ENCODE results near the gene SLC17A4. TPM values are rescaled to one million over a fixed set of nuclear protein-coding genes. Genes with fewer than 3 reads are reported as not detected.
A peak's percentile ranks its signal among the peaks of the same experiment; 100 is the strongest.

SLC17A4 gene
- total and polyA plus RNA-seq, 2 of the 13 experiments (the other 11 are each of a cell fraction or from before 2014, with no cell fraction given), result 0.07 TPM; not detected in 1

DNA sequence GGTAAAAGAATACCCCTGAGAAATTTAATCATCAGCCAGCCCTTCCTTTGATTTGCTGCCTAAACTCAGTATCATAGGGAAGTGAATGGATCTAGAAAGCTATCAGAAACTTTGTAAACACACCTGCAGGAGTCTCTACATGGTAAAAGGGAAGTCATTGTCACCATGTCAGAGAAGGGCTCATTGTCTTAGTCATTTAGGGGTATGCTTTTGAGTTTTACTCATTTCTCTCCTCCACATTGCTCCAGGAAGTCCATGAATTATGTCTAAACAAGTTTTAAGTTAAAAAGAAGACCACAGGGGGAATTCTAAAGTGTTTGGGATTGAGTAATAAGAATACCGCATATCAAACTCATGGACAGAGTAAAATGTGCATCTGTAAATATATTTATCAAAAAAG is 74.8 kb downstream of the SLC17A4 start:
- no peaks in the 10 kb centered on the region for H3K27me3 ChIP-seq (ENCODE audit: control insufficient read depth in 1 of 2, insufficient read depth in 2 of 2, low read length in 2 of 2)
- TF ChIP-seq GTF2F1 (IDR thresholded peaks at IDR 0.05; ENCODE audit: low read length), result no peak
- no peak for TF ChIP-seq ELF4 (CRISPR knock-in tag; IDR thresholded peaks at IDR 0.05; ENCODE audit: borderline replicate concordance)
- TF ChIP-seq ZFP36 (IDR thresholded peaks at IDR 0.05; ENCODE audit: borderline replicate concordance, low read depth, low read length, partially characterized antibody), result no peak
- TF ChIP-seq ZNF660 (CRISPR knock-in tag; IDR thresholded peaks at IDR 0.05; ENCODE audit: borderline replicate concordance, low read depth), result no peak
- TF ChIP-seq, protein P1, sequence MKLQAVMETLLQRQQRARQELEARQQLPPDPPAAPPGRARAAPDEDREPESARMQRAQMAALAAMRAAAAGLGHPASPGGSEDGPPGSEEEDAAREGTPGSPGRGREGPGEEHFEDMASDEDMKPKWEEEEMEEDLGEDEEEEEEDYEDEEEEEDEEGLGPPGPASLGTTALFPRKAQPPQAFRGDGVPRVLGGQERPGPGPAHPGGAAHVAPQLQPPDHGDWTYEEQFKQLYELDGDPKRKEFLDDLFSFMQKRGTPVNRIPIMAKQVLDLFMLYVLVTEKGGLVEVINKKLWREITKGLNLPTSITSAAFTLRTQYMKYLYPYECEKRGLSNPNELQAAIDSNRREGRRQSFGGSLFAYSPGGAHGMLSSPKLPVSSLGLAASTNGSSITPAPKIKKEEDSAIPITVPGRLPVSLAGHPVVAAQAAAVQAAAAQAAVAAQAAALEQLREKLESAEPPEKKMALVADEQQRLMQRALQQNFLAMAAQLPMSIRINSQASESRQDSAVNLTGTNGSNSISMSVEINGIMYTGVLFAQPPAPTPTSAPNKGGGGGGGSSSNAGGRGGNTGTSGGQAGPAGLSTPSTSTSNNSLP (IDR thresholded peaks at IDR 0.05; ENCODE audit: low read depth, low read length), result no peak
- no peak for TF ChIP-seq DMAP1 (CRISPR knock-in tag; IDR thresholded peaks at IDR 0.05)
- WGBS (ENCODE audit: low lambda C conversion rate), result 61% methylated on average over 1 of the region's 1 CpG
- H3K9ac ChIP-seq (ENCODE audit: insufficient read depth, low read depth, low read length), result no peak overlapping the region
- in situ Hi-C loops (cut with HindIII; ENCODE audit: extremely low pct_ligation_motif_present, low pct_unique_long_range_greater_than_20kb) (no loop called here), intact Hi-C loops (cut with micrococcal nuclease; ENCODE audit: unreplicated experiment) (no loop called here)
- FAIRE-seq (no peak), ATAC-seq (no peak), DNase-seq (ENCODE audit: low spot score) (no peak)
- ChIA-PET CTCF (ENCODE audit: low intra/inter-chr PET ratio, low total read pairs) (no interaction called here), POLR2A (no interaction called here)
- BruUV-seq (replicated peaks), result no TSS peak
- no peak overlapping the region for H3K4me3 ChIP-seq (replicated peaks in 1 of 3; ENCODE audit: insufficient read depth in 1 of 3, low read depth in 2 of 3, low read length in 3 of 3)
- no peaks in the 10 kb centered on the region for H3K9me3 ChIP-seq (ENCODE audit: low read length)
- H3K27ac ChIP-seq (ENCODE audit: extremely low read length, insufficient read depth, low read length), result no peak overlapping the region
- no peaks in the 10 kb centered on the region for H3K79me2 ChIP-seq (ENCODE audit: insufficient read depth, low read length)
- no peak overlapping the region for H3K4me2 ChIP-seq (ENCODE audit: low read depth, low read length)
- no peaks in the 10 kb centered on the region for H3K36me3 ChIP-seq (replicated peaks in 1 of 2; ENCODE audit: control insufficient read depth in 1 of 2, insufficient read depth in 2 of 2, low read length in 2 of 2)
- H2AFZ ChIP-seq (ENCODE audit: low read length), result no peak overlapping the region
- no peaks in the 10 kb centered on the region for H4K20me1 ChIP-seq (ENCODE audit: insufficient read depth, low read length)
- peaks cover 52% of the 10 kb centered on the region for H3K4me1 ChIP-seq (ENCODE audit: insufficient read depth, low read length)

DNA sequence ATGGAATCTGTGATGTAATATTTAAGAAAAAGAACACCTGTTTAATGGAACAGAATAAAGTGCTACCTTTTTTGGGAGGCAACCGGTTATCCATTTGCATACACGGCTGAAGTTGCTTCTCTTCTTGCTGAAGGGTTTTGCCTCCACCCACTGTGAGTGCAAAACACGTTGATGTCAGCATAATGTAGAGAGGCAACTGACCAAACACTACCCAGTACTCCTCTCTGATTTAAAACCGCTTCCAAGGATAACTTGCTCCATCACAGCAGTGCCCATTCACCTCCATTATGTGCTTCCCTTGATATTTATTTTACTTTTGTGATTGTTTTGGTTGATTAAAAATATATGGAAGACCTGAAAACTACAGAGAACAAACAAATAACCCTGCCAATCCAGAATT is 75.9 kb downstream of the SLC17A4 start:
- BruUV-seq (replicated peaks), result no TSS peak
- in situ Hi-C loops (cut with HindIII; ENCODE audit: extremely low pct_ligation_motif_present, low pct_unique_long_range_greater_than_20kb) (no loop called here), intact Hi-C loops (cut with micrococcal nuclease; ENCODE audit: unreplicated experiment) (loop anchor here (5.0 kb wide), 1 partner anchor 112 kb away; no protein-coding TSS in a partner anchor)
- no peaks in the 10 kb centered on the region for H3K79me2 ChIP-seq (ENCODE audit: insufficient read depth, low read length)
- H3K27me3 ChIP-seq (ENCODE audit: control insufficient read depth in 1 of 2, insufficient read depth in 2 of 2, low read length in 2 of 2), result no peaks in the 10 kb centered on the region
- ATAC-seq, result no peak
- 0 out of 6 replicates have a peak overlapping the region, but pooled peaks of 1 of the 3 experiments have one; percentile 33 for H3K4me3 ChIP-seq (replicated peaks in 1 of 3; ENCODE audit: insufficient read depth in 1 of 3, low read depth in 2 of 3, low read length in 3 of 3)
- no peaks in the 10 kb centered on the region for H3K36me3 ChIP-seq (replicated peaks in 1 of 2; ENCODE audit: control insufficient read depth in 1 of 2, insufficient read depth in 2 of 2, low read length in 2 of 2)
- H4K20me1 ChIP-seq (ENCODE audit: insufficient read depth, low read length), result no peaks in the 10 kb centered on the region
- H2AFZ ChIP-seq (ENCODE audit: low read length), result no peak overlapping the region
- CTCF ChIA-PET (ENCODE audit: low intra/inter-chr PET ratio, low total read pairs), result no interaction called here
- POLR2A ChIA-PET, result no interaction called here
- H3K9me3 ChIP-seq (ENCODE audit: low read length), result no peaks in the 10 kb centered on the region
- no peak overlapping the region for H3K9ac ChIP-seq (ENCODE audit: insufficient read depth, low read depth, low read length)
- no peak for FAIRE-seq
- H3K27ac ChIP-seq (ENCODE audit: extremely low read length, insufficient read depth, low read length), result no peak overlapping the region
- no peak for DNase-seq (ENCODE audit: low spot score)
- WGBS (ENCODE audit: low lambda C conversion rate), result 56% methylated on average over 4 of the region's 4 CpGs
- peak overlapping the region; percentile 89 for H3K4me2 ChIP-seq (ENCODE audit: low read depth, low read length)
- TF ChIP-seq ZBTB8A (CRISPR knock-in tag; IDR thresholded peaks at IDR 0.05; ENCODE audit: borderline replicate concordance, low read depth), result no peak
- TF ChIP-seq ARNT (IDR thresholded peaks at IDR 0.05), result no peak
- TF ChIP-seq MAFK (conservative IDR thresholded peaks at IDR 0.05 in 1 of 2, IDR thresholded peaks at IDR 0.05 in 1 of 2; ENCODE audit: low read length in 2 of 2), result peak; percentile 75 to 77
- TF ChIP-seq MAFF (IDR thresholded peaks at IDR 0.05; ENCODE audit: low read depth, low read length), result peak; percentile 74
- H3K4me1 ChIP-seq (ENCODE audit: insufficient read depth, low read length), result peaks cover 60% of the 10 kb centered on the region

Measured in HepG2 (cell line).